CD4-positive, alpha-beta T cell treated with Interleukin-10 for 1 hour (primary cell): ENCODE results near the gene C6orf89.
A peak's percentile ranks its signal among the peaks of the same experiment; 100 is the strongest.

Experiments used
- DNase-seq: peaks from one replicate; pipeline ENCODE4 v3.0.0-alpha.2; 2020

Gene C6orf89, protein sequence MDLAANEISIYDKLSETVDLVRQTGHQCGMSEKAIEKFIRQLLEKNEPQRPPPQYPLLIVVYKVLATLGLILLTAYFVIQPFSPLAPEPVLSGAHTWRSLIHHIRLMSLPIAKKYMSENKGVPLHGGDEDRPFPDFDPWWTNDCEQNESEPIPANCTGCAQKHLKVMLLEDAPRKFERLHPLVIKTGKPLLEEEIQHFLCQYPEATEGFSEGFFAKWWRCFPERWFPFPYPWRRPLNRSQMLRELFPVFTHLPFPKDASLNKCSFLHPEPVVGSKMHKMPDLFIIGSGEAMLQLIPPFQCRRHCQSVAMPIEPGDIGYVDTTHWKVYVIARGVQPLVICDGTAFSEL

DNA sequence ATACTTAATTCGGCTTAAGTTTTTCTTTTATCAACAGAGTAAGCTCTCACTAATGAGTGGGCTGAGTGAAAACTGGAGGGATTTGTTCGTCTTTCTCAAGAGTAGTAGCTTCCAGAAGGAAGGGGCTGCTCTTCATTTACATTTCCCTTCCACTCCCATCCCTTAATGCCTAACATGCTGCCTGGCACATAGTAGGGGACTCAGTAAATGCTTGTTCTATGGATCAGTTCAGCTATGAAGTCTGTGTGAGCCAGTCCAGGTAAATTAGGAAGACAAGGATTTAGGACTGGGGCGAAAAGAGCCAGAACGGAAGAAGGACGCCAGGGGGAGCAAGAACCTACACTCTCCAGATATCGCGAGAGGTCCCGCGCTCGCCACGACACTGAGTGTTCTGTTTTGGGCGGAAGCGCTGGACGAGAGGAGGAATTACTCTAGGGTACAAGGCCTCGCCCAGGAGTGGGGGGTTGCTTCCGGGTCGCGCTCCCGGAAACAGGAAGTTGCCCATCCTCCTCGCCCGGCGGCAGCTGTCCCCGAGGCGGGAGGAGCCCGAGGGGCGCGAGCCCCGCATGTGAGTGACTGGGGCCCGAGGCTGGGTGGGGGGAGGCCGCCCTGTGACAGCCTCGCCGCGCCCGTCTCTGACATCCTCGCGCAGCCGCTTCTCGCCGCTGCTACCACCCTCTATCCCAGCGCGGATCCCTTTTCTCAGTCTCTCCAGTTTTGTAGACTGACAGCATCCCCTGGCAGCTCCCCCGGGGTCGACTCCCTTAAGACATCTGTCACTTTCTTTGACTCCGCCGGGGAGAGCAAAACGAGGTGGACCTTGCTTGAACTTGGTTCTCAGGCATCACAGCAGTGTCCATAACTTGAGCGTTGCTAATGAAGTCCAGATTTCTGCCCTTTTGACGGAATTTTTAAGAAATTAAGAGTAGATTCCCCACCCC is at the start of gene C6orf89:
Gene C6orf89, plus strand, starts transcription at position 492 of the 941 bp plus-strand sequence. CDS start 13,493 bp downstream, outside the sequence.
- DNase-seq, result peak; percentile 98

DNA sequence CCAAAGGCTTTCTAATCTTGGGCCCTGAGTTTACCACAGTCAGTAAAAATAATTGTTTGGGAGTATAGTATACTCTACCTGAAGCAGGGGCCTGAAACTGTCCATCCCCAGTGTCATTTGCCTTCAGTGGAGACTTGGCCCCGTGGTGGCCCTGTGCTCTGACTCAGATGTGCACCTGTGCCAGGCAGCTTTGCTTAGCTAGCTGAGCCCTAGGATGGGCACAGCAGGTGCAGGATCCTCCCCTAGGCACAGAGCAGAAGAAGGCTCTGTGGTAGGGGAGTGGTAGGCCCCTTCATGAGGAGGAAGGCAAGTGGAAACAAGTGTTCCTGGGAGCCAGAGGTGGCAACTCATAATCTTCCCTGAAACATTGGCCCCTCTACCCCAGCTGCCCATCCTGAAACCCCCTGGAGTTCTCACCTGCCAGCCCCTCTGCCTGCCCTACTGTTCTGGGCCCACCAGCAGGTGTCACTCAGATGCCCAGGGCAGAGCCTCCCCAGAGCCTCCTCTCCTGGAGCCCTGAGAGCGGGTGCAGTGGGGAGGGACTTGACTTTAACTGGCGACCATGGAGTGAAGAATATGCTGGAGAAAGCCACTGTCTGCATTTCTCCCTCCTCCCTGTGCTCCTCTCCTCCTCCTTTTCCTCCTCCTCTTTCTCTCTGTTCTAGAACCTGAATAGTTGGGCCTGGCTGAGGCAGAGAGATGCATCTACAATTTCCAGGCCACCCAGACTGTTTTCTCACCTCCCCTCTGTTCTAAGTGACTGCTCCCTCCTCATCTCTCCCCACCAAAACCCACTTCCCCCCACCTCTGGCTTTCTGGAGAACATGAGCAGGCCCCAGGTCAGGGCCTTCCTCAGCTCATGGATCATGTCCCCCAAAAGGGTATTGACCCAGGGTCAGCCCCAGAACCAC is 49.4 kb upstream of the C6orf89 start:
- no peak for DNase-seq

DNA sequence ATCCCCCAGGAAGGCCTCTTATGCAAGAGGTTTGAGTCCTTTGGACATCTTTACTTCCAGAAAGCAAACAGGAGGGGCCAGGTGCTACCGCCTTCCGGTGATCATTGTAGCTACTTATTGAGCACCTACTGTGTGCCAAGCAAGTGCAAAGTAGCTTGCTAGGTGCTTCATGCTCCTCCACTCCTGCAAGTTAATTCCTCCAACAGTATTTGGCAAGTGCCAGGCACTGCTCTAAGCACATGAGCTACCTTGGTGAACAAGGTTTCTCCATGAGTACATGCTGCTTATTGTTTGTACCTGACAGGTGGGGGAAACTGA is 48.8 kb upstream of the C6orf89 start:
- DNase-seq, result no peak

DNA sequence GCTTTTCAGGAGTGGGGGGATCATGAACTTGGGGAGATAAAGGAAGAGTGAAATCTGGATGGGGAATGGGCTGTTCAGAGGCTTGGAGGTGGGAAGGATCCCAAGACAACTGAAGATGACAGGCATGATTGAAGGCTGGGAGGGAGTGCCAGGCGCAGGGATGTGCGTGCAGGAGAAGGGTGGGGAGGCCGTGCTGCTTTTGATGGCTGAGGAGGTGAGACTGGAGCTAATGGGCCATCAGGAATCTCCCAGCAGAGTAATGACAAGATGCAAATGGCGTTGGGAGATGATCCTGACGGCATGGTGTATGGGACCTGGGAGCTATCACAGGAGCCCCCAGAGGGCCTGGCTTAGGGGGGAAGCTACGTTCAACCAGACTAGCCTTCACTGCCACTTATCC is 48.1 kb upstream of the C6orf89 start:
- DNase-seq, result no peak

DNA sequence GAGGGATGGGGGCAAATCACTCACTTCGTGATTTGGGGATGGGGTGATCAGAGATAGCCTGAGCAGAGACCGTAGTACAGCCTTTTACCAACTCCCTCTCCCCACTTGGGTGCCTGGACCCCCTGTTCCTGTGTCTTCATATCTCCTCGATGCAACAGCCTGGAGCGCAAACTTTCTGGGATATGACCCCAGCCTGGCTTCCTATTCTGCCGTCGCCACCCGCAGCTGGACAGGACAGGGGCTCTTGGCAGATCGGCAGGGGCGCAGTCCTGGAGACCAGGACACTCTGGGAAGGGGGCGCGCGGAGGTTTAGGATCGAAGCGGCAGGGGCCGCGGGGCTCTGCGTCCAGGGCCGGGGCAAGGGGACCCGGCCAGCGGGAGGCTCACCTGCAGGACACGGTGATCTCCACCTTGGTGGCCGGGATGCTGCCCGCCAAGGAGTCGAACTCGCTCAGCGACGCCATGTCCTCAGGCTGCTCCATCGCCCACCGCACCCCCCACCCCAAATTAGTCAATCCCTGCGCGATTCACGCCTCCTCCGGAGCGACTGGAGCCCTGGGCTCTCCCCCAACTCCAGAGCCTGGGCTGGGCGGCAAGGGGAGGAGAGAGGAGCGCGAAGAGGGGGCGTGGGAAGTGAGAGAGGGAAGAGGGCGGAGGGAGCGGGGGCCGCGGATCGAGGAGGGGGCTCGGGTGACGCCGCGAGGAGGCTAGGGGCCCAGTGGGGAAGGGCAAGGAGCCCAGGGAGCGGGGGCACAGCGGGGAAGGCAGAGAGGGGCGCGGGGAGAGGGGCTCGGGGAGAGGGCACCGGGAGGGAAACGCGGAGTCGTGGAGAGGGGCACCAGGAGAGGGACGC is 46.6 kb upstream of the C6orf89 start, which contains the start of gene CPNE5:
Gene CPNE5, minus strand, starts transcription at position 549 of the 853 bp plus-strand sequence. Its CDS starts 67 bp downstream, at position 482.
- no peak for DNase-seq

DNA sequence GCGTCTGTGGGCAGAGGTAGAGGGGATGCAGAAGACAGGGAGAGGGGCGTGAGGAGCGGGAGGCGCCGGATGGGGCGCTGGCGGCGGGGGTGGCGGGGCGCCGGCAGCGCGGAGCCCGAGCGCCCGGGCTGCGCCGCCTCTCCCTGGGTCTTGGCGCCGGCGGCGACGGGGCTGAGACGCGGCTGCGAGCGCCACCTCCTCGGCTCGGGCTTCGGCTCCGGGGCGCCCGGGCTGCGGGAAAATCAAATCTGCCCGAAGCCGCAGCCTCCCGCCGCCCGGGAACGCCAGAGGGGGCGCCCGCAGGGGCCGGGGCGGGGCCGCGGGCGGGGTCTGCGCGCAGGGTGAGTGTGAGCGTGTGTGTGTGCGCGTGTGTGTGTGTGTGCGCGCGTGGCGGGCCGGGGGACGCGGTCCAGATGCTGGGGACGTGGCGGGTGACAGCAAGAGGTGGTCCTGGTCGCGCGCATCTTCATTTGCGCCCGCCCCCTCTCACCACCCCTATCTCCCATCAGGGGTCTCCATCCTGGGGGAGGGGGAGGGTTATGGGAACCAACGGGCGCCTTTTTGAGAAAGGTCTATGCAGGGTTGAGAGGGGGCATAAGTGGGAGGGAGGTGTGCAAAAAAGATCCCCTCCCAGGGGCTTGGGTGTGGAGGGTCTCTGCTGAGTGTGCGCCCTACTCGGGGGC is 45.9 kb upstream of the C6orf89 start:
- DNase-seq, result peak; percentile 56

DNA sequence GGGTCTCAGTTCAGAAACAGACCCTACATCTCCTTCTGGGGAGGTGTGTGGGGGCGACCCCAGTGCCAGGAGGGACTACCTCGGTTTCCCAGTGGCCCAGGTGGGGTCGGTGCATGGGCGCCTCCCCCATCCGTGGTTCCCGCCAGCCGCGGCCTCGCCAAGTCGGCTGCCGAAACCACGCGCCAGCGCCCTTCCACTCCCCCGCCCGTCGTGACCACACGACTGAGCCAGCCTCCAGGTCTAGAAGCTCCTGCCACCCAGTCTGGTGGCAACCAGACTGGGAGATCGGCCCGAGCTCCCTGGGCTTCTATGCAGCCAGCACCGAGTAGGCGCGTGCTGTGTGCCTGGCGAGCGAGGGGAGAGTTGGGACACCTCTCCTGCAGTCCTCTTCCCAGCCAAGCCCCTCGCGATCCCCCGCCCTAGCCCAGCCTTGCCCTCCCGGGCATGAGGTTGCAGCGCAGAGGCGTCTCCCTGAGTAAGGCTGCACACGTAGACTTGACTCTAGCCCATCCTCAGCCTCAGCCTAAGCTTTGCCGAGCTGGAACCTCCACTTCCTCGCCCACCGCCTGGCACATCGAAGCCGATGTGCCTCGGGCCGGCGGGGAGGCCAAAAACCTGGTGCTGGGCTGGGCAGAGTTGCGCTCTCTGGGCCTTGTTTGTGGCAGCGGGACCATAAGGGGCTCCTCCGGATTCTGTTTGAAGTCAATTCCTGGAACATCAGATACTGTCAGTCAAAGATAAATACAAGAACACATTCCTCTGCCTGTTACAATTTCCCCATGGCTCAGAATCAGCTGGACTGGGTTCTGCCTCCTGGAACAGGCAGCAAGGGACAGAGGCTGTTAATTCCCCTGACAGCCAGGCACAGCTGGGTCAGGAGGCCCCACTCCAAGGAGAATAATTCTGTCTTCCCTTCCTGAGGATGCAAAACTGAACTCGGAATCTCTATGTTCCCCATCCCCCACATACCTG is 45.0 kb upstream of the C6orf89 start:
- DNase-seq, result peak; percentile 39

DNA sequence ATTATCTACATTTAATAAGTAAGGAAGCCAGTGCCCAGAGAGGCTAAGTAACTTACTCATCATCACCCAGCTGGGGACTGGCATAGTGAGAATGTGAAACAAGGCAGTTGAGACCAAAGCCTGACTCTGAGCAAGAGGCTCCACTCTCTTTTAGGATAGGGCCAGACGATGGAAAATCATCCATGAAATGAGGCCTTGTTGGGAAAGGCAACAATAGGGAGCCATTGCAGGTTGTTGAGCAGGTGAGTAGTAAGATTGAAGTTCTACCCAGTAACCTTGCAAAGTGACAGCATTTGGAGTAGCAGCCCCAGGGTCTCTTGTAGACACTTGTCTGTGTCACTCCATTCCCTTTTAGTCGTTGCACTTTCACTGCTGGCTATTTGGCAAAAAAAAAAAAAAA is 44.0 kb upstream of the C6orf89 start:
- no peak for DNase-seq

DNA sequence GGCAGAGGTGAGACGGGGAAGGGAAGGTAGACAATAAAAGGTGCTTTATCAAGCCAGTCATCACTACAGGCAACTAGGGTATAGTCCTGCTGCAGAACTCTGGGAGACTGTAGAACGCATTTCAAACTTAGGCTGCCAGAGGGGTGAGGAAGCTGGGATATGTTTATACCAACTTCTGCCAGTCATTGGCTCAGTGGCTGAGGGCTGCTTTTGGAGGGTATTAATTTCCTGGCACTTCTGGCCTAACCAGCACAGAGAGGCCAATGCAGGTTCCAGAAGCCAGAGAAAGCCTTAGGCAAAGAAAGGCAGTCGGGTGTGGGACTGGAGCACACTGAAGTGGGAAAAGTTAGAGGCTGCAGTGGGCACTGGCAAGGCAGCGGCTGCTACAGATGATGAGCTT is 42.6 kb upstream of the C6orf89 start:
- DNase-seq, result no peak

DNA sequence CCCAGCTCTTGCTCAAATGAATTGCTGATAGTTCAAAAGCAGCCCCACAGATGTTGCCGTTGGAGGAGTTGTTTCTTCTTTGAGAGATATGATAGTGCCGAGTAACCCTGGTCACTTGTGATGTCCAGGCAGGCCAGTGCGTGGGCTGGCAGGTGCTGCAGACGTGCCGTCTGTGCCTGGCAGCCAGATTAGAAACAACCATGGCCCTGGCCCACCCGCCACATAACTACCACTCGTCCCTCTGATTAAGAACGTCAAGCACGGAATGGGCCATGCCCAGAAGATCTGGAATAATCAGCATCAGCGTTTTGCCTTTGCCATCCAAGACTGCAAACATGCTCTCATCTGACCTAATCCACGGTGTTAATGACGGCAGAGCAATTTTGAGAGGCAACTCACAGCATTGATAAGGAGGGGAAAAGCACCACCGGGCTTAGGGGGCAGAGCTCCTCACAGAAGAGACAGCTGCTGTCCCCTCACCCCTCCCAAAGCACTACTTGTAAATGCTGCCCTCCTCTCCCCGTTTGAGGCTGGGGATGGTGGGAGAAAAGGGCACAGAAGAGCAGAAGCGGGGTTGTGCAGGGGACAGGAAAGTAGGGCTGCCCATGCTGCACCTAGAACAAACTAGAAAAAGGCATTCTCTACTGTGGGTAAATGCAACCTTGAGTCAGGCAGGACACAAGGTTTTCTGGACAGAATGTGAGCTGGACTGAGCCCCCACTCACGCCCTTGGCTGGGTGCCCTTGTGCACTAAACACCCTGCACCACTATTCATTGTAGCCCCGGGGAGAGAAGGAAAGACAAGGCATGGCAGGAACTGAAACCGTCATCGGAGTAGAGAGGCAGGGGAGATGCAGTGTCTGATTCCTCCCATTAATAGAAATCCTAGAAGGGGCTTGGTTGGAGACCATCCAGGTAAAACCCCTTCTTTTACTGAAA is 41.3 kb upstream of the C6orf89 start:
- no peak for DNase-seq

DNA sequence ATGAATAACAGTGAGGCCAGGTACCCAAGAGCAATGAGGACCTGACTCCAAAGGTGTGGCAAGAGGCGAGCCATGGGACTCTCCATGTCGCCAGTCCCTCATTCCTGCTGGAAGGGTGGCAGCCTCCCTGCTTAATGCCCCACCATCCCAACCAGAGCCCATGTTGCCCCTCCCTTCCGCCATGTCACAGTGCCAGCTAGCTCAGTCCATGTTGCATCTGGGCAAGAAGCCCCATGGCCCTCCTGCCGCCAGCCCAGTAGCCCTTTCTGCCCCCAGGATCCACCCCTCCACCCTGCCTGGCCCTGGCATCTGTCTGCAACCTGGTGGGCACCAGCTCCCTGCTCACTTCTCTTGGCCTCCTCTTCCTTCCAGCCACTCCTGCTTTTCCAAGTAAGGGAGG is 40.5 kb upstream of the C6orf89 start:
- DNase-seq, result no peak

DNA sequence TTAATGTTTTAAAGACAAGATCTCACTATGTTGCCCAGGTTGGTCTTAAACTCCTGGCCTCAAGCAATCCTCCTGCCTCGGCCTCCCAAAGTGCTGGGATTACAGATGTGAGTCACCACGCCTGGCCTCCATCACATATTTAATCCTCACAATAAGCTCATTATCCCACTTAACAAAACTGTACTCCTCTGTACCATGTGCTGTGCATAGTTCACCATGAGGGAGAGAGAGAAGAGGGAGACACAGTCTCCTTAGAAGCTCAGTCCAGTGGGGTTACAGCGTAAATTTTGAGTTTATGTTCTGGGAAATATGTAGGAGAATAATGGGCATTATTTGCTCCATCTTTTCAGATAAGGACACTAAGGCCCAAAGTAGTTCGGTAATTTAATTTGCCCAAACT is 38.6 kb upstream of the C6orf89 start:
- no peak for DNase-seq

DNA sequence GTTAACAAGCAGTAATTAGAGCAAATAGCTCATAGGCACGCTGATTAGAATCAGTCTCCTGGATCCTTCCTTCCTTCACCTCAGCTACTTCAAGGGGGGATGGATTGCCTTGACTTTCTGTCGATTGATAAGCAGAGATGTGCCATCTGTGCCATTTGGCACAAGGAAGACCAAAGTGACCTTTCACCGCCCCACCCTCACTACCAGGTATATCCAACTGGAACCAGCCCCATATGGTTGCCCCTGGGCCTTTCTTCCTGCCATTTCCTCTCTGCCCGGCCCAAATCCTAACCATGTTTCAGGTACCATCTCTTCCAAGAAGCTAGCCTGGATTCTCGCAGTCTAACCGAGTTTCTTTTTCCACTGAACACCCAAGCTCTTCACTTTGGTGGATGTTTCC is 37.8 kb upstream of the C6orf89 start:
- no peak for DNase-seq

DNA sequence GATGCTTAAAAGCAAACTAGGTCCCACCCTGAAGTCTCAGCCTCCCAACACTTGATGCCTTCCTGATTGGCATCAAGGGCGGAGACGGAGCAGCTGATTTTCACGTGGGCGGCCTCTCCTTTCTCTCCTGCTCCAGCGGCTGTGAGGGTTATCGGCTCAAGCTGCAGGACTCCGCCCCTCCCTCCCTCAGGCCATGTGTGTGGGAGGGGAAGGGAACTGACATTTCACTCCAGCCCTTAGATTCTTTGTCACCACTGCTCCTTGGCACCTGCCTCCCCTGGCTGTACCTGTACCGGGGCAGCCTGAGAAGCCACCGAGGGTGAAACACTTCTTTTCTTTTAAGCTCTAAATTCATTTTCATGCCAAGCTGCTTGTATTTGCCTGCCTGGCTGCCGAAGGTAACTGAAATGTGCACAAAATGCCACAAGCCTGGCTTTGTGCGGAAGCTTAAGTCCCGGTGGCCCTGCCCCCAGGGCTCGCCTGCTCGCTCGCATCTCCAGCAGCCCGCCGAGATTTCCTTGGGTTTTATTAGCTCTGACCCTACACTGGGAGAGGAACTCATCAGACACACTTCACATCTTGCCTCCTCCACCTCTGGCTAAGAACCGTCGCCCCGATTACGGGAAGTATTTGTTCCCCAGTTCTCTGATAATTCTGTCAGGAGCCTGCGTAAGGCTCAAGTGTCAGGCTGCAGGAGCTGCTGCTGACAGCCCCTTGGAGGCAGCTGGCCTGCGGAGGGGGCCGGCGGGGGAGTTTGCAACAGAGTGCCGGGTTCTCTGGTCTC is 36.9 kb upstream of the C6orf89 start:
- no peak for DNase-seq

DNA sequence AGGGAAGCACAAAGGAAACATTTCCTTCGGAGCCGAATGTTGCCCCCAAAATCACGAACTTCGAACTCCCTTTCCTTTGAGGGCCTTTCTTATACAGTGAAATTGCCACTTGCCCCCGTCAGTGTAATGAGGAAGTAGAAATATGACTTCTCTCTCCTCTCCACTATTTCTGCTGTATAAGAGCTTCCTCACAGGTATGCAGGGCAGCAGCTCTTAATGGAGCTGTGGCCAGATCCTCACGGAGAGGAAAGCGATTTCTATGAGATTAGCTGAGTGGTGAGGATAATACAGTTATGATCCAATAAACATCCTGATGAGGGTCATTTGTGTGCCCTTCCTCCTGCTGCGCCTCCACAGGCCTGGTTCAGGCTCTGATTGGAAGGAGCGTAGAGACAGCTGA is 35.7 kb upstream of the C6orf89 start:
- DNase-seq, result no peak

DNA sequence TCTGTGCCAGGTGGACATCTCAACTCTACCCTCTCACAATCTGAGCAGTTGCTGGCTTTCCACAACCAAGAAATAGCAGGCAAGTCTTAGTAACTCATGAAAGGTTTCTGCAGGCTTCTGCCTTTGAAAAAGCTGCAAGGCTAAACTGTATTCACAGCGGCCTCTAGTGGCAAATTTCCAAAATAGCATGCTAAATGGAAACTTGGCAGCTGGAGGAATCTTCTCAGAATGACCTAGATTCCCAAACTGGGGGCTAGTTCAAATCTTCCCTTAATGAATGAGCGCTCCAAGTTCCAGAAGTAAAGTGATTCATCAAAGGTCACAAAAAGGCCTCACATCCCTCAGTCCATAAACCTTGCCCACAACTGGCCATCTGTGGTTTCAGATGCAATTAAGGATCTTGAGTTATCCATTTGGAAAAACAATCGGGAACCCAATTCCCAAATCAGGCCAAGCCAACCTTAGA is 34.6 kb upstream of the C6orf89 start:
- peak; percentile 56 for DNase-seq

DNA sequence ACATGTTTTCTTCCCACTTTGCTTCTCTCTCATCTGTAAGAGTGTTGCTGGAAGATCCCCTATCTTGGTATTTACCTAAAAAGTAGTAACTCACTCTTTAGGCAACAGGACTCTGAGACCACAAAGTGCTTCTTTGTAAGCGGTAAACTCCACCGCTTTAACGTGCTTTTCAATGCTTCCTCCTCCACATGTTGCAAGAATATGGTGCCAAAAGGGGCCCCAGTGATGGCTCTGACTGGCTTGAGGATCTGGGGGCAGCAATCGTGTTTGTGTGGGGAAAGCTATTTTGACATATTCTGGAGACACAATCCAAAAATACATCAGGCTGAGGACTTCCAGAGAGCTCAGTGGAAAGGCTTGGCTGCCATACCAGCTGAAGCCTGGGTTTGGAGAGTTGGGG is 34.1 kb upstream of the C6orf89 start:
- DNase-seq, result no peak
